ENCODE measurements around the gene LRRC36.

LRRC36 gene

DNA sequence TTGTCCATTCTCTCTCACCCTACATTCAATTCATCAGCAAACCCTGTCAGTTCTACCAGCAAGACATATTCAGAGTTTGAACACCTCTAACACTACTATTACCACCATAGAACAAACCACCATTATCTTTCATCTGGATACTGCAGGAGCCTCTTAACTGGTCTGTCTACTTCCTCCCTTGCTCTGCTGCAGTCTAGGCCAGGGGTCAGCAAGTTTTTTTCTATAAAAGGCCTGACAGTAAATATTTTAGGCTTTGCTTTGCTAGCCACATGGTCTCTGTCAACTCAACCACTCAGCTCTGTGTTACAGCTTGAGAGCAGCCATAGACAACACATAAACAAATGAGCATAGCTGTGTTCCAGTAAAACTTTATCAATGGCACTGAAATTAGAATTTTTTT, 13.9 kb upstream of the LRRC36 start:
- H3K4me1 ChIP-seq (ENCODE audit: control insufficient read depth, low read length) = no peaks in the 10 kb centered on the region
- H4K20me1 ChIP-seq (ENCODE audit: control insufficient read depth, insufficient read depth, low read depth, low read length) = no peaks in the 10 kb centered on the region
- no peak overlapping the region for H3K4me3 ChIP-seq (ENCODE audit: low read length)
- no peaks in the 10 kb centered on the region for H3K9me3 ChIP-seq (ENCODE audit: control insufficient read depth, insufficient read depth, low read length)
- no peaks in the 10 kb centered on the region for H3K79me2 ChIP-seq (ENCODE audit: control insufficient read depth, low read length)
- no peaks in the 10 kb centered on the region for H3K9me2 ChIP-seq (replicated peaks; ENCODE audit: control insufficient read depth, low read length)
- no peaks in the 10 kb centered on the region for H3F3A ChIP-seq (ENCODE audit: control insufficient read depth, insufficient read depth)
- no peak overlapping the region for H3K27ac ChIP-seq (ENCODE audit: low read depth, low read length)
- no peak overlapping the region for H3K4me2 ChIP-seq (ENCODE audit: low read length)
- no peaks in the 10 kb centered on the region for H3K36me3 ChIP-seq (ENCODE audit: control insufficient read depth, low read length)
- TF ChIP-seq, protein P1, sequence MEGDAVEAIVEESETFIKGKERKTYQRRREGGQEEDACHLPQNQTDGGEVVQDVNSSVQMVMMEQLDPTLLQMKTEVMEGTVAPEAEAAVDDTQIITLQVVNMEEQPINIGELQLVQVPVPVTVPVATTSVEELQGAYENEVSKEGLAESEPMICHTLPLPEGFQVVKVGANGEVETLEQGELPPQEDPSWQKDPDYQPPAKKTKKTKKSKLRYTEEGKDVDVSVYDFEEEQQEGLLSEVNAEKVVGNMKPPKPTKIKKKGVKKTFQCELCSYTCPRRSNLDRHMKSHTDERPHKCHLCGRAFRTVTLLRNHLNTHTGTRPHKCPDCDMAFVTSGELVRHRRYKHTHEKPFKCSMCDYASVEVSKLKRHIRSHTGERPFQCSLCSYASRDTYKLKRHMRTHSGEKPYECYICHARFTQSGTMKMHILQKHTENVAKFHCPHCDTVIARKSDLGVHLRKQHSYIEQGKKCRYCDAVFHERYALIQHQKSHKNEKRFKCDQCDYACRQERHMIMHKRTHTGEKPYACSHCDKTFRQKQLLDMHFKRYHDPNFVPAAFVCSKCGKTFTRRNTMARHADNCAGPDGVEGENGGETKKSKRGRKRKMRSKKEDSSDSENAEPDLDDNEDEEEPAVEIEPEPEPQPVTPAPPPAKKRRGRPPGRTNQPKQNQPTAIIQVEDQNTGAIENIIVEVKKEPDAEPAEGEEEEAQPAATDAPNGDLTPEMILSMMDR (IDR thresholded peaks at IDR 0.05; ENCODE audit: low read depth, low read length, poor library complexity, severe bottlenecking) = no peak
- TF ChIP-seq EZH2phosphoT487 (IDR thresholded peaks at IDR 0.05; ENCODE audit: borderline replicate concordance, low read length) = no peak
- peaks cover 7% of the 10 kb centered on the region for H3K27me3 ChIP-seq (ENCODE audit: control insufficient read depth, low read length)

DNA sequence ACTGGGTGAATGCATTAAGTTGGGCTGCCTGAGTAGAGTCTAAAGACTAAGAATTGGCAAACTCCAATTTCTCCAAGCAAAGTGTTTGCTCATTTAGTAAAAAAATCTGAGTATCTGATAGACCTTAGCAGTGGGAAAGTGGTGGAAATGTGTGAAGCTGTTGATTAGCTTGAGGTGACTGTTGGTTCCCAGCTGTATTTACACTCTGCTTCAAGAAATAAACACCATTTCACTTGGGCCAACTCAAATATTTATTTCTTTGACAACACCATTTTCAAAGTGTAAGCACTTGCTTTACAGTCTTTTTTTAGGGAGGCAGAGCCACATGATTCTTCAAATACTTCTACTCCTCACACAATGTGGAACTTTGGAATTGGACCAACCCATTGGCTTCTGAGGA, 8.8 kb upstream of the LRRC36 start:
- no peaks in the 10 kb centered on the region for H3K9me2 ChIP-seq (replicated peaks; ENCODE audit: control insufficient read depth, low read length)

DNA sequence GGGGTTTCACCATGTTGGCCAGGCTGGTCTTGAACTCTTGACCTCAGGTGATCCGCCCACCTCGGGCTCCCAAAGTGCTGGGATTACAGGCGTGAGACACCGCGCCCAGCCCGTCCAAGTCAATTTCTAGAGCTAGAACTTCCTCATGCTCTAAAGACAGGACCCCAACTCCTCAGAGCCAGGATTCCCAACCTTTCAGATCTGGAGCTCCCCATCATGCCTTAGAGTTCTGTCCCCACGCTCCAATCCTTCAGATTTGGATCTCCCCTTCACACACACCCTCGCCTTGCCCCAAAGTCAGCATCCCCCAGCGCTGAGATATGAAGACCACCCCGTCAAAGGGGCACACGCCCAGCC, 522 bp upstream of the LRRC36 start:
- Histone ChIP-seq H3K79me2 (ENCODE audit: control insufficient read depth, low read length) (no peaks in the 10 kb centered on the region), H4K20me1 (ENCODE audit: control insufficient read depth, insufficient read depth, low read depth, low read length) (no peaks in the 10 kb centered on the region), H3K27me3 (ENCODE audit: control insufficient read depth, low read length) (peaks cover 10% of the 10 kb centered on the region), H3K4me2 (ENCODE audit: low read length) (no peak overlapping the region), H3K4me3 (ENCODE audit: low read length) (no peak overlapping the region), H3K27ac (ENCODE audit: low read depth, low read length) (no peak overlapping the region), H3K4me1 (ENCODE audit: control insufficient read depth, low read length) (peaks cover 4% of the 10 kb centered on the region), H3K9me2 (replicated peaks; ENCODE audit: control insufficient read depth, low read length) (no peaks in the 10 kb centered on the region), H3K36me3 (ENCODE audit: control insufficient read depth, low read length) (no peaks in the 10 kb centered on the region), H3K9me3 (ENCODE audit: control insufficient read depth, insufficient read depth, low read length) (no peaks in the 10 kb centered on the region), H3F3A (ENCODE audit: control insufficient read depth, insufficient read depth) (peaks cover 5% of the 10 kb centered on the region; the same call in 1 of the 2 replicates)
- TF ChIP-seq EZH2phosphoT487 (IDR thresholded peaks at IDR 0.05; ENCODE audit: borderline replicate concordance, low read length) = no peak
- TF ChIP-seq, protein P1 (IDR thresholded peaks at IDR 0.05; ENCODE audit: low read depth, low read length, poor library complexity, severe bottlenecking) = no peak

More for the DNA sequence above, 8.8 kb upstream of the LRRC36 start:
- Histone ChIP-seq H3K27ac (ENCODE audit: low read depth, low read length) (no peak overlapping the region), H3F3A (ENCODE audit: control insufficient read depth, insufficient read depth) (no peaks in the 10 kb centered on the region), H4K20me1 (ENCODE audit: control insufficient read depth, insufficient read depth, low read depth, low read length) (no peaks in the 10 kb centered on the region), H3K4me2 (ENCODE audit: low read length) (no peak overlapping the region), H3K9me3 (ENCODE audit: control insufficient read depth, insufficient read depth, low read length) (no peaks in the 10 kb centered on the region), H3K4me3 (ENCODE audit: low read length) (no peak overlapping the region), H3K4me1 (ENCODE audit: control insufficient read depth, low read length) (no peaks in the 10 kb centered on the region), H3K27me3 (ENCODE audit: control insufficient read depth, low read length) (peaks cover 22% of the 10 kb centered on the region), H3K79me2 (ENCODE audit: control insufficient read depth, low read length) (no peaks in the 10 kb centered on the region), H3K36me3 (ENCODE audit: control insufficient read depth, low read length) (no peaks in the 10 kb centered on the region)
- TF ChIP-seq, protein P1 (IDR thresholded peaks at IDR 0.05; ENCODE audit: low read depth, low read length, poor library complexity, severe bottlenecking) = no peak
- no peak for TF ChIP-seq EZH2phosphoT487 (IDR thresholded peaks at IDR 0.05; ENCODE audit: borderline replicate concordance, low read length)
